ENCODE measurements around the gene LMF1. TPM values are rescaled to one million over a fixed set of nuclear protein-coding genes. Genes with fewer than 3 reads are reported as not detected.

The LMF1 gene
- total and polyA plus RNA-seq, 2 donors (not counting 1 experiment from before 2014, with no cell fraction given), result 36.4 to 63.2 TPM

GRCh38 chr16:976389-976931 is 5.7 kb upstream of the LMF1 start:
- Mint-ChIP-seq H3K9me3 (ENCODE audit: insufficient read depth) (no peaks in the 10 kb centered on the region), H3K27me3 (peaks cover 13% of the 10 kb centered on the region), H3K27ac (no peak overlapping the region), H3K4me1 (peaks cover 5% of the 10 kb centered on the region), H3K4me3 (no peak overlapping the region)
- H3K9me3 ChIP-seq (ENCODE audit: control extremely low read depth in 1 of 3, control insufficient read depth in 2 of 3, insufficient read depth in 1 of 3, low read length in 2 of 3), result peaks cover 0 to 16% (median 0%) of the 10 kb centered on the region in 3 donors
- H3K4me2 ChIP-seq (replicated peaks; ENCODE audit: low read depth, low read length, poor library complexity, severe bottlenecking), result no peak overlapping the region
- intact Hi-C loops (cut with micrococcal nuclease), result no loop called here
- H2AFZ ChIP-seq (ENCODE audit: insufficient read depth, low read depth, low read length, poor library complexity, severe bottlenecking), result no peak overlapping the region
- no peak for DNase-seq
- H3K36me3 ChIP-seq (replicated peaks in 1 of 2; ENCODE audit: control extremely low read depth in 1 of 2, control insufficient read depth in 1 of 2, extremely low read depth in 1 of 2, insufficient read depth in 2 of 2, low read length in 1 of 2), result no peaks in the 10 kb centered on the region
- H3K4me1 ChIP-seq (ENCODE audit: control insufficient read depth in 2 of 2, insufficient read depth in 2 of 2, low read length in 2 of 2), result peaks cover 12 to 13% of the 10 kb centered on the region in 2 donors
- H3K4me3 ChIP-seq (ENCODE audit: control extremely low read depth in 1 of 5, extremely low read depth in 1 of 5, insufficient read depth in 1 of 5, low read depth in 2 of 5, low read length in 4 of 5), result no peak overlapping the region
- no peaks in the 10 kb centered on the region for H3K79me2 ChIP-seq (ENCODE audit: control insufficient read depth, insufficient read depth, low read length)
- no peak overlapping the region for H3K27ac ChIP-seq (ENCODE audit: low read length in 2 of 2)
- CTCF ChIA-PET, result no interaction called here
- no peaks in the 10 kb centered on the region for H4K20me1 ChIP-seq (ENCODE audit: control insufficient read depth, insufficient read depth, low read length, poor library complexity, severe bottlenecking)
- POLR2A ChIA-PET, result no interaction called here
- H3K9ac ChIP-seq (ENCODE audit: low read length), result no peak overlapping the region
- WGBS (ENCODE audit: insufficient coverage), result 68% methylated on average over 24 of the region's 24 CpGs
- no peak for ATAC-seq (ENCODE audit: low read depth)
- TF ChIP-seq CTCF (IDR thresholded peaks at IDR 0.05) (no peak), EZH2 (IDR thresholded peaks at IDR 0.05; ENCODE audit: borderline replicate concordance, insufficient read depth, low read depth, low read length, poor library complexity, severe bottlenecking) (no peak)
- H3K27me3 ChIP-seq (replicated peaks in 1 of 4; ENCODE audit: control extremely low read depth in 1 of 4, control insufficient read depth in 3 of 4, insufficient read depth in 4 of 4, low read length in 3 of 4), result peaks cover 0 to 40% (median 8%) of the 10 kb centered on the region in 4 experiments

GRCh38 chr16:975291-975690 is 4.5 kb upstream of the LMF1 start:
- ChIA-PET POLR2A (no interaction called here), CTCF (no interaction called here)
- no peak overlapping the region for H2AFZ ChIP-seq (ENCODE audit: insufficient read depth, low read depth, low read length, poor library complexity, severe bottlenecking)
- no peaks in the 10 kb centered on the region for H3K36me3 ChIP-seq (replicated peaks in 1 of 2; ENCODE audit: control extremely low read depth in 1 of 2, control insufficient read depth in 1 of 2, extremely low read depth in 1 of 2, insufficient read depth in 2 of 2, low read length in 1 of 2)
- H3K4me1 ChIP-seq (ENCODE audit: control insufficient read depth in 2 of 2, insufficient read depth in 2 of 2, low read length in 2 of 2), result peaks cover 10 to 15% of the 10 kb centered on the region in 2 donors
- H3K79me2 ChIP-seq (ENCODE audit: control insufficient read depth, insufficient read depth, low read length), result peaks cover under 1% of the 10 kb centered on the region
- H3K9ac ChIP-seq (ENCODE audit: low read length), result no peak overlapping the region
- no peak for DNase-seq
- no peaks in the 10 kb centered on the region for H4K20me1 ChIP-seq (ENCODE audit: control insufficient read depth, insufficient read depth, low read length, poor library complexity, severe bottlenecking)
- no peak for ATAC-seq (ENCODE audit: low read depth)
- intact Hi-C loops (cut with micrococcal nuclease), result no loop called here
- no peak overlapping the region for H3K4me2 ChIP-seq (replicated peaks; ENCODE audit: low read depth, low read length, poor library complexity, severe bottlenecking)
- H3K27me3 ChIP-seq (replicated peaks in 1 of 4; ENCODE audit: control extremely low read depth in 1 of 4, control insufficient read depth in 3 of 4, insufficient read depth in 4 of 4, low read length in 3 of 4), result peaks cover 0 to 33% (median 7%) of the 10 kb centered on the region in 4 experiments
- WGBS (ENCODE audit: insufficient coverage), result 86% methylated on average over 12 of the region's 12 CpGs
- no peak overlapping the region for H3K27ac Mint-ChIP-seq
- H3K27ac ChIP-seq (ENCODE audit: low read length in 2 of 2), result no peak overlapping the region
- peaks cover 6% of the 10 kb centered on the region for H3K4me1 Mint-ChIP-seq
- no peak for TF ChIP-seq EZH2 (IDR thresholded peaks at IDR 0.05; ENCODE audit: borderline replicate concordance, insufficient read depth, low read depth, low read length, poor library complexity, severe bottlenecking)
- TF ChIP-seq CTCF (IDR thresholded peaks at IDR 0.05), result no peak
- no peak overlapping the region for H3K4me3 Mint-ChIP-seq
- H3K27me3 Mint-ChIP-seq, result peaks cover 13% of the 10 kb centered on the region
- peaks cover 0 to 20% (median 0%) of the 10 kb centered on the region in 3 donors for H3K9me3 ChIP-seq (ENCODE audit: control extremely low read depth in 1 of 3, control insufficient read depth in 2 of 3, insufficient read depth in 1 of 3, low read length in 2 of 3)
- no peak overlapping the region for H3K4me3 ChIP-seq (ENCODE audit: control extremely low read depth in 1 of 5, extremely low read depth in 1 of 5, insufficient read depth in 1 of 5, low read depth in 2 of 5, low read length in 4 of 5)
- no peaks in the 10 kb centered on the region for H3K9me3 Mint-ChIP-seq (ENCODE audit: insufficient read depth)

Measured in B cell (primary cell).